Activated T-helper 1 cell treated with Interleukin-2 at 50 U/mL for 16 hours (primary cell): ENCODE results near the gene ATCAY.
"Not testable (repeated sequence)": the region's sequence is repeated elsewhere in the genome, so short reads cannot be mapped to it uniquely, and the experiment has no call there.

Experiments used
- DNase-seq: peaks from one replicate; pipeline ENCODE4 v3.0.0-alpha.2; 2020; ENCODE audit warnings: low read depth

The ATCAY gene

GRCh38 chr19:3902317-3902973 is 22.0 kb downstream of the ATCAY start:
- no peak for DNase-seq

GRCh38 chr19:3904233-3904632 is 23.7 kb downstream of the ATCAY start:
- DNase-seq = no peak

- DNase-seq = no peak
Measured at GRCh38 chr19:3907626-3908265, 27.3 kb downstream of the ATCAY start.

GRCh38 chr19:3908266-3909054 is 28.0 kb downstream of the ATCAY start:
- no peak for DNase-seq

GRCh38 chr19:3910105-3910504 is 29.6 kb downstream of the ATCAY start:
- DNase-seq = no peak

- DNase-seq = no peak
Measured at GRCh38 chr19:3914199-3914598, 33.7 kb downstream of the ATCAY start.

- DNase-seq = no peak
Measured at GRCh38 chr19:3916033-3916432, 35.5 kb downstream of the ATCAY start.

- DNase-seq = no peak
Measured at GRCh38 chr19:3919793-3920192, 39.3 kb downstream of the ATCAY start.

- DNase-seq = no peak
Measured at GRCh38 chr19:3923096-3923758, 42.7 kb downstream of the ATCAY start.

GRCh38 chr19:3923912-3924311 is 43.4 kb downstream of the ATCAY start:
- no peak for DNase-seq

GRCh38 chr19:3931041-3931440 is 50.6 kb downstream of the ATCAY start:
- no peak for DNase-seq

GRCh38 chr19:3932931-3933810 is 52.7 kb downstream of the ATCAY start, which contains the start of gene NMRK2:
NMRK2 (plus strand) TSS chr19:3933069; CDS start chr19:3933672, 603 bp downstream.
- DNase-seq = no peak

- DNase-seq = no peak
Measured at GRCh38 chr19:3936506-3937442, 56.3 kb downstream of the ATCAY start.

- not testable (repeated sequence) for DNase-seq
Measured at GRCh38 chr19:3938300-3938950, 57.9 kb downstream of the ATCAY start.

- no peak for DNase-seq
Measured at GRCh38 chr19:3942790-3943409, 62.4 kb downstream of the ATCAY start.

- no peak for DNase-seq
Measured at GRCh38 chr19:3944018-3944721, 63.7 kb downstream of the ATCAY start.

GRCh38 chr19:3945838-3946237 is 65.4 kb downstream of the ATCAY start:
- no peak for DNase-seq

- DNase-seq = not testable (repeated sequence)
Measured at GRCh38 chr19:3947316-3947933, 66.9 kb downstream of the ATCAY start.
